Stimulated activated CD8-positive, alpha-beta memory T cell treated with anti-CD3 and anti-CD28 coated beads, Interleukin-4, amount 100 ng/mL, for 48 hours (primary cell): ENCODE results near the gene SLCO6A1.

Source experiments
- DNase-seq: peaks from one replicate; pipeline ENCODE4 v3.0.0-alpha.2; 2020

The SLCO6A1 gene

DNA sequence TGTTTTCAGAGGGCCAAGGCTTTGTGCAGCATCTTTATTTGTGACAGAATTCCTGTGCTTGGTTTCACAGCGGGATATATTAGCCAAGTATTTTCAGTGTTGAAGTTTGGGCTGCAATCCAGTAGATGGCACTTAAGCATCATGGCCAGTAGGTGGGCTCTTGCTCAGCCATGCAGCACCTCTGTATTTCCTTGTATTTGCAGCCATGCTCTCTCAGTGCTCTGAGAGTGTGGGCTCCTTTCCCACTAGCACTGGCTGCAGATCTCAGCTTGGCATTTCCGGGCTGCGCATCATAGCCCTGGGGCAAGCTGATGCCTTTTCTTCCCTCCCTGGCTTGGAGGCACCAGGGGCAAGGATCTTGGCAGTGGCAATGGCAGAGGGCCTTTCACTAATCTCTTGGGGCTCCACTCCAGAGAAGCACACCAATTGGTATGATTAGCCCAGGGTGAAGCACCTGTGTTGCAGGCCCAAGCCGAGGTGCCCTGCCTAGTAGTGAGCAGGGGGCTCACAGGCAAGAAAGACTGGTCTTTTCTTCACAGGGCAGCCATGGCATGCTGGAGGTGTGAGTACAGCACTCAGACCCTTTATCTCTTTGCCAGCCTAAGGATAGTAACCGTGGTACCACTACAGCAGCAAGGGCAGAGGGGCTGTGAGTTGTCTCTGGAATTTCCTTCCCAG lies 48.3 kb downstream of the SLCO6A1 start:
- no peak for DNase-seq

DNA sequence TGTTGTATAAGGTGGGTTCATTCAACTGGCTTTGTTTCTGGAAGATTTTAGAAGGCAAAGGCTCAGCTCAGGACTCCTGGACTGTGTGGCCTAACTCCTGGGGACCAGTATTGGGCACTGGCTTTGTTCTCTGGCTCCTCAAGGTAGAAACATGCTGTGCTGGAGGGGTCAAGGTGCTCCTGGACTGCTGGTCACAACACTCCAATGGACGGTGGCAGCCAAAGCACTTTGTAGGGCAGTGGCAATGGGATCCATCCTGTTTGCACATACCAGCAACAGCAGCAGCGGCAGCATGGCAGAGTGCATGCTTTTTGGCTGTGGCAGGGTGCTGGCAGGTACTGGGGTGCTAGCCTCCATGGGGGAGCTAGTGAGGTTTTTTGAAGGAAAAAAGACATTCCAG lies 65.3 kb downstream of the SLCO6A1 start:
- DNase-seq = no peak

DNA sequence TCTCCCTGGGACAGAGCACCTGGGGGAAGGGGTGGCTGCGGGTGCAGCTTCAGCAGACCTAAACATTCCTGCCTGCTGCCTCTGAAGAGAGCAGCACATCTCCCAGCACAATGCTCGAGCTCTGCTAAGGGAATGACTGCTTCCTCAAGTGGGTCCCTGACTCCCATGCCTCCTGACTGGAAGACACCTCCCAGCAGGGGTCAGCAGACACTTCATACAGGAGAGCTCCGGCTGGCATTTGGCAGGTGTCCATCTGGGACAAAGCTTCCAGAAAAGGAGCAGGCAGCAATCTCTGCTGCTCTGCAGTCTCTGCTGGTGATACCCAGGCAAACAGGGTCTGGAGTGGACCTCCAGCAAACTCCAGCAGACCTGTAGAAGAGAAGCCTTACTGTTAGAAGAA lies 77.2 kb downstream of the SLCO6A1 start:
- no peak for DNase-seq

DNA sequence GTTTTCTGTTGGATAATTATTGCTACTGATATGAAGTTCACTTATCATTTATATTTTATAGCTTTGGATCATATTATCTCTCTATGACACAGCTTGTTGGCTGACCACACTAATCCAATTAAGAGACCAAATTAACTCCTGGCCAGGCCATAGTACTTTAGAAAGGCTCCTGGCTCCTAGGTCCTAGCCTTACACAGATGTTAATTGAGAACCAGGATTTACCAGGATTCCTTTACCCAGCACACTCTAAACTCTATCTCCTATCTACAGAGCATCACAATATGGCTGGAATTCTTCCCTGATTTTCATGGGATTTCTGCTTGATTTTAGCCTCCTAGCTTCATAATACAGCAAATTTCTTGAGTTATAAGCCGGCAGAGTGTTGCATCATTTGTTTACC lies 80.3 kb downstream of the SLCO6A1 start:
- DNase-seq = no peak

DNA sequence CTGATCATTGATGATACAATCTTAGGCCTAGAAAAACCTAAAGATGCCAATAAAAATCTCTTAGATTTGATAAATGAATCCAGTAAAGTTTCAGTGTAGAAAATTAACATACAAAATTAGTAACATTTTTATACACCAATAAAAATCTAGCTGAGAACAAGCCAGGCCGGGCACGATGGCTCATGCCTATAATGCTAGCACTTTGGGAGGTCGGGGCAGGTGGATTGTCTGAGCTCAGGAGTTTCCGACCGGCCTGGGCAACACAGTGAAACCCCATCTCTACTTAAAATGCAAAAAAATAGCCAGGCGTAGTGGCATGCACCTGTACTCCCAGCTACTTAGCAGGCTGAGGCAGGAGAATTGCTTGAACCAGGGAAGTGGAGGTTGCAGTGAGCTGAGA lies 84.4 kb downstream of the SLCO6A1 start:
- no peak for DNase-seq

DNA sequence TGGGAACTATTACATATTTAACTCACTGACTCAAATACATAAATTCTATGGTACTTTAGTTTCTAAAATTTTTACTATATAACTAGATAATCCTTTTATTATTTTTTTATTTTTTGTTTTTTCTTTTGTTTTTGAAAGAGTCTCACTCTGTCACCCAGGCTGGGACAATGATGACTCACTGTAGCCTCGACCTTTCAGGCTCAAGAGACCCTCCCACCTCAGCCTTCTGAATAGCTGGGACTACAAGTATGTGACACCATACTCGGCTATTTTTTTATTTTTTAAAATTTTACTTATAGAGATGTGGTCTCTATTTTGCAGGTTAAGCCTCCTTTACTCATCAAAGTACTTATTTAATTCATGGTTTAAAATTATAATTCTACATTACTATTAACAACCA lies 110.6 kb downstream of the SLCO6A1 start:
- DNase-seq = no peak

DNA sequence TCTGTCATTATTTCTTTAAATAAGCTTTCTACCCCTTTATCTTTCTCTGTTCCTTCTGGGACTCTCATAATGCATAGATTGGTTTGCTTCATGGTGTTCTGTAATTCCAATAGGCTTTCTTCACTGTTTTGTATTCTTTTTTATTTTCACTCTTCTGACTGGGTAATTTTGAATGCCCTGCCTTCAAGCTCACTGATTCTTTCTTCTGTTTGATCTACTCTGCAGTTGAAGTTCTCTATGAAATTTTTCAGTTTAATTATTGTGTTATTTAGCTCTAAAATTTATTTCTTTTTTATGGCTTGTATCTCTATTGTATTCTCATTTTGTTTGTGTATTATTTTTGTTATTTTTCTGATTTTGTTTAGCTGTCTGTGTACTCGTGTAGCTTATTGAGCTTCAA lies 113.4 kb downstream of the SLCO6A1 start:
- no peak for DNase-seq

DNA sequence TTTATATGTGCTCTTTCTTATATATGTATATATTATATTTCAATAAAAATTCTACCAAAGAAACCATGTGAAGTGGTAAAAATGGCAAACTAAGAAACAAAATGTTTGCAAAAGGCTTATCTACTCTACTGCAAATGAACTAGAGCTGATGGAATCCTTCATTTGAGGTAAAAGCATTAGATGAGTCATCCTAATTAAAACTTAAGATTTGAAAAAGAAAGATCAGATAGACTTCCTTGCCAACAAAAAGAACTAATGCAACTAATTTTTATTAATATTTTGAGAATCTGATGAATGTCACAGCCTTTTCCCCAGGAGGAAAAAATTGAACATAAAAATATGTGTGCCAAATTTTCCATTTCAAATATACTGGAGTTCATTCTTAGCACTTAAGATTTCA lies 118.6 kb downstream of the SLCO6A1 start:
- DNase-seq = no peak

DNA sequence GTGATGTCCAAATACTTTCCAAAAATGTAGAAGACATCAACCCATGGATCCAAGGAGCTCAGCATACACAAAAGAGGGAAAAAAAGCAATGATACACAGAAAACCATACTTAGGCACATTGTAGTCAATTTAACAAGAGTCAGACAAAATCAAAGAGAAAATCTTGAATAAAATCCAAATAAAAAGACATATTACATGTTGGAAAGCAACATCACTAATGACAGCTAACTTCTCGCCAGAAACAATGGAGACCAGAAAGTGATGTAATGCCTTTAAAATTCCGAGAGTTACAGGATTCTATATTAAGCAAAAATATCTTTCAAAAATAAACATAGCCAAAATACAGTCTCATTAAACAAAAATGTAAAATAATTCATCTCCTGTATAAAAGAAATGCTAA lies 122.9 kb downstream of the SLCO6A1 start:
- DNase-seq = no peak

DNA sequence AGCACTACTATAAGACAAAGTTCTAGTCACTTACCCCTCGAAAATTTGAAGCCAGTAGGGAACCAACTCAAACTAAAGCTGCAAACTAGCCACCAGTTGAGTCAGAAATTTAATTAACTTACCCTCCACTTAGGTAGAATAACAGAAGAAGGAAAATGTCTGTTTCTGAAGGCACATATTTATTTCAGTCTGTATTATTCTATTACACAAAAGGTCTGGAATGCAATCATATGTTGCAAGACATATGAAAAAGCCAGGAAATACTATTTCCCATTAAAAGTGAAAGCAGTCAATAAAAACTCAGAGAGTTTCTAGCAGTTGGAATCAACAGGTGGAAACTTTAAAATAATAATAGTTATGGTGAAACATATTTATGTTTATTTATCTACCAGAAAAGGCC lies 123.5 kb downstream of the SLCO6A1 start:
- DNase-seq = no peak

DNA sequence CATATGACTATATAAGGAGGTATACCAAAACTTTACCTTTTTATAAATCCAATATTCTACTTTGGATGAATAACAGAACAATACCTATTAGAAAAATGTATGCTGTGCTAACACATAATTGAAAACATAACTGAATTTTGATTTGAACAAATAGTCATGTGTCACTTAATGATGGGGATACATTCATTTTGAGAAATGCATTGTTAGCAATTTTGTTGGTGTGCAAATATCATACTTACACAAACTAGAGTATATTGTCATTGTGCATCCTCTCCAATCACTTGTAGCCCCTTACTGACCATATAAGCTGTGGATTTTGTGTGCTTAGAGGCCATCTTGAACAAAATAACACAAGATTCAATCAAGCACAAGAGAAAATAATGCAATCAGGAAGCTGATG lies 130.4 kb downstream of the SLCO6A1 start:
- DNase-seq = no peak

DNA sequence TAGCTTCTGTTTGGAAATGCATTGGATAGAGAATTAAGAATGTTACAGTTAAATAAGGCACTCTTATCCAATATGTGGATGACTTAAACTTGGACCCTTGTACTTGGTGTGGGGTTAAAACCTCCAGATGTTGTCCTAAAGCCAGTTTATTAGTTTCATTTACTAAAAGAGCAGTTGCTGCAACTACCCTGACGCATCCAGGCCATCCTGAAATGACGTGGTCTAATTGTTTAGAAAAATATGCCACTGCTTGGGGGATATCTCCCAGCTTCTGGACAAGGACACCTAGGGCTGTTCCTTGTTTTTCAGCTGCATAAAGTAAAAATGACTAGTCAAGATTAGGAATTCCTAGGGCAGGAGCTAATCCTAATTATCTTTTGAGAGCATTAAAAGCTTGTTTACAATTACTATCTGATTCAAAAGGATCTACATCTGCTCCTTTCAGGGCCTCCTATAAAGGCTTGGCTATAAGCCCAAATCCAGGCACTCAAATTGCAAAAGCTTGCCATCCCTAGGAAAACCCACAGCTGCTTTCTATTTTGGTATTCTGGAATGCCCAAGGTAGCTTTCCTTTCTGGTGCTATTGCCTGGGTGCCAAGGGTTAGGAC lies 157.0 kb downstream of the SLCO6A1 start:
- DNase-seq = no peak

DNA sequence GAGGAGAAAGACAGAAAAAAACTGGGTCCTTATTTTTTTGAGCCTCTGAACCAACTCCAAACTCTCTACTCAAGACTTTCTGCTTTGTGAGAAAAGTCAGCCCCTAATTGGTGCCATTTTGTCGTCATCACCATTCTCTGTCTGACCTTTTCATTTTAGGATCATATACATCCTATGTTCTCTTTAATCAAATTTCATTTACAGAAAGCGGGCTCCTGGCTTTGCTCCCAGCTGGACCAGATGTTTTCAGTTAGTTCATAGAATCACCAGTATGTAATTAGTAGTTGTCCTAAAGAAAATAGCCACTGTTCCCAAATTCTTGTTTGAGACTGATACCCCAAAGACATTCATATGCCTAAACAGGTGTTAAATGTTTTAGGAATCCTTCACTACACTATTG lies 174.1 kb downstream of the SLCO6A1 start:
- no peak for DNase-seq
